GM18951 (cell line): Measurements from ENCODE around the gene ARAP1.

Experiments used
- POLR2A ChIP-seq: IDR thresholded peaks from 4 replicates; pipeline ENCODE4 v1.6.1; 2011; ENCODE audit warnings: mild to moderate bottlenecking; ENCODE audit not compliant: insufficient read length, insufficient read depth; ENCODE audit errors: extremely low read depth
- in situ Hi-C: fragments of 300-500 bp; cut with MboI; formaldehyde crosslinking; loops from one replicate; pipeline ENCODE4 v1.12.0; 2022; ENCODE audit warnings: low sequenced_read_pairs, mixed read lengths, inconsistent platforms; ENCODE audit not compliant: unreplicated experiment

Gene ARAP1

GRCh38 chr11:72726266-72727220, 25.7 kb downstream of the ARAP1 start:
- in situ Hi-C loops, result loop anchor here (5.0 to 10.0 kb wide), 2 partner anchors 71 to 448 kb away; no protein-coding TSS in a partner anchor
- no peak for TF ChIP-seq POLR2A

GRCh38 chr11:72725724-72726028, 26.5 kb downstream of the ARAP1 start:
- TF ChIP-seq POLR2A, result no peak
- in situ Hi-C loops, result loop anchor here (5.0 to 10.0 kb wide), 2 partner anchors 72 to 449 kb away; no protein-coding TSS in a partner anchor

- no peak for TF ChIP-seq POLR2A
- in situ Hi-C loops, result loop anchor here (5.0 to 10.0 kb wide), 2 partner anchors 72 to 450 kb away; no protein-coding TSS in a partner anchor
Observed at GRCh38 chr11:72724851-72725723, 27.1 kb downstream of the ARAP1 start.

- TF ChIP-seq POLR2A, result no peak
- in situ Hi-C loops, result loop anchor here (10.0 kb wide), 1 partner anchor 451 kb away; no protein-coding TSS in a partner anchor
Observed at GRCh38 chr11:72724021-72724551, 28.1 kb downstream of the ARAP1 start.

GRCh38 chr11:72723508-72723907, 28.7 kb downstream of the ARAP1 start:
- TF ChIP-seq POLR2A, result no peak
- in situ Hi-C loops, result loop anchor here (10.0 kb wide), 1 partner anchor 451 kb away; no protein-coding TSS in a partner anchor

GRCh38 chr11:72722050-72722748, 30.0 kb downstream of the ARAP1 start:
- in situ Hi-C loops, result loop anchor here (10.0 kb wide), 1 partner anchor 453 kb away; no protein-coding TSS in a partner anchor
- peak; percentile 69 for TF ChIP-seq POLR2A

GRCh38 chr11:72721689-72722049, 30.5 kb downstream of the ARAP1 start:
- in situ Hi-C loops, result loop anchor here (10.0 kb wide), 1 partner anchor 453 kb away; no protein-coding TSS in a partner anchor
- no peak for TF ChIP-seq POLR2A

GRCh38 chr11:72721276-72721675, 30.9 kb downstream of the ARAP1 start:
- in situ Hi-C loops, result loop anchor here (10.0 kb wide), 1 partner anchor 454 kb away; no protein-coding TSS in a partner anchor
- TF ChIP-seq POLR2A, result no peak

- no peak for TF ChIP-seq POLR2A
- in situ Hi-C loops, result loop anchor here (10.0 kb wide), 1 partner anchor 454 kb away; no protein-coding TSS in a partner anchor
Observed at GRCh38 chr11:72720784-72721183, 31.4 kb downstream of the ARAP1 start.

GRCh38 chr11:72720047-72720446, 32.2 kb downstream of the ARAP1 start:
- no peak for TF ChIP-seq POLR2A
- in situ Hi-C loops, result loop anchor here (10.0 kb wide), 1 partner anchor 455 kb away; no protein-coding TSS in a partner anchor

- TF ChIP-seq POLR2A, result no peak
- in situ Hi-C loops, result no loop called here
Observed at GRCh38 chr11:72719551-72719950, 32.7 kb downstream of the ARAP1 start.

GRCh38 chr11:72719144-72719543, 33.1 kb downstream of the ARAP1 start:
- in situ Hi-C loops, result no loop called here
- no peak for TF ChIP-seq POLR2A
